BJ (cell line): ENCODE results near the gene ST13. TPM values are rescaled to one million over a fixed set of nuclear protein-coding genes. Genes with fewer than 3 reads are reported as not detected.

ENCODE experiments used
- CTCF ChIA-PET: fragments of 350-600 bp; formaldehyde crosslinking; extraction: SDS; loops from one replicate; lab custom pipeline; 2021; ENCODE audit warnings: antibody characterized with exemption, inconsistent platforms; lab: Yijun Ruan, JAX
- POLR2A ChIA-PET: fragments of 300-600 bp; sonication (Branson Sonifier 250); formaldehyde crosslinking; extraction: SDS; loops from one replicate; lab custom pipeline; 2021; ENCODE audit warnings: antibody characterized with exemption; lab: Charles Lee
- DNase-seq: peaks from one replicate; pipeline ENCODE4 v3.0.0-alpha.2; 2011; ENCODE audit warnings: low read depth
- H3K27me3 ChIP-seq: 2 replicates; pipeline ENCODE4 v1.6.0; 2011; ENCODE audit warnings: low read length; ENCODE audit not compliant: control insufficient read depth, insufficient read depth
- H3K36me3 ChIP-seq: 2 replicates; pipeline ENCODE4 v1.5.1; 2011; ENCODE audit warnings: low read length; ENCODE audit not compliant: control insufficient read depth, insufficient read depth
- H3K4me3 ChIP-seq: 2 replicates; pipeline ENCODE4 v1.5.1; 2011; ENCODE audit warnings: low read depth, mild to moderate bottlenecking, control low read depth, low read length
- CTCF ChIP-seq: IDR thresholded peaks from 2 replicates; pipeline ENCODE4 v1.5.1; 2011; ENCODE audit warnings: low read depth, mild to moderate bottlenecking, control low read depth, inconsistent platforms, low read length, moderate library complexity; ENCODE audit not compliant: insufficient read depth
- polyA plus RNA-seq: library from polyadenylated mRNA; depleted of rRNA; stranded (reverse); fragments of >200 nt; gene quantifications from 2 replicates; pipeline ENCODE4 v1.2.3, GENCODE V29; 2011

The ST13 gene
- polyA plus RNA-seq, 1 experiment, result 90.7 TPM

DNA sequence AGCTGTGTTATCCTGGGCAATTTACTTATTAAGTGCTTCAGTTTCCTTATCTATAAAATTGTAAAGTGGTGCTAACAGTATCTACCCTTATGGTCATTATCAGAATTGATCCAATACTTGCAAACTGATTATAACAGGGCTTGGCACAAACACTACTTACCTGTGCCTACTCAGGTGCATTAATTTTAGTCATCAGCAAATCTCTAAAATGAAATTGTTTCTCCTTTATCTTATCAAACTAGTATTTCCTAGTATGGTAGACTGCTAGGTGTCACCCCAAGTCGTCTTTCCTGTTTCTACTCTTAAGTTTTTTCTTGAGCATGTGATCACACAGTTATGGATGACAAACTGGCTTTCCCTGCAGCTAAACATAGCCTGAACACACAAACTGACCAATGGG, 33.0 kb downstream of the ST13 start:
- no peaks in the 10 kb centered on the region for H3K27me3 ChIP-seq
- TF ChIP-seq CTCF, result no peak
- DNase-seq, result no peak
- ChIA-PET POLR2A (no interaction called here), CTCF (interaction anchor here (2.8 kb wide), 1 partner anchor 140 kb away, joined by 7 read pairs; no protein-coding TSS in a partner anchor)
- H3K4me3 ChIP-seq, result no peak overlapping the region
- peaks cover 2% of the 10 kb centered on the region; the same call in 1 of the 2 replicates for H3K36me3 ChIP-seq

DNA sequence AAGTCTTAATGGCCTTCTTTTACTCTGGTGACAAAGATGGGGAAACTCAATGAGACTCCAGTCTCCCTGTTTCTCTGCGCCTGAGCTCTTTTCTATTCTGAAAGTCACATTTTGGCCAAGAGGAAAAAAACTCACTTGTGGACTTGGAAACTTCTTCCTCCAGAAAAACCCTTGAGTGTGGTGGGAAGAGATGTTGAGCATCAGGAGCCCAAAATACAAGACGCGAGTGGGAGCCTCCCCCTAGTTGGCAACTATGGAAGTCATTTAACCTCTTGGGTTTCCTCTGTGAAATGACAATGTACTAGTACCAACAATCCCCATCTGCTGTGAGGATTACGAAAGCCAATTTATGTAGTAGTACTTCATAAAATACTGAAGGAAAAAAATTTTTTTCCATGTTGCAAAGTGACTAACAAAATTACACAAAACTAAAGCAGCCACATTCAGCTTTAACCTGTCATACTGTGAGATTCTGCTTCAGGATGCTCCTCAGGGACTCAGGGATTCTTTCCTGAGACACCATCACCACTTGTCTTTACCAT, 36.8 kb downstream of the ST13 start:
- ChIA-PET CTCF (interaction anchor here (2.1 kb wide), 1 partner anchor 11 kb away, joined by 8 read pairs; no protein-coding TSS in a partner anchor), POLR2A (no interaction called here)
- no peak for TF ChIP-seq CTCF
- Histone ChIP-seq H3K27me3 (no peaks in the 10 kb centered on the region), H3K36me3 (no peaks in the 10 kb centered on the region; the same call in 1 of the 2 replicates), H3K4me3 (peak overlapping the region; percentile 100)
- DNase-seq, result no peak

- H3K4me3 ChIP-seq, result peak within 1 kb of the TSS; percentile 100
- CTCF ChIA-PET, result interaction anchor here (2.1 kb wide), 1 partner anchor 12 kb away, joined by 8 read pairs; no protein-coding TSS in a partner anchor
- no peaks in the 10 kb centered on the region; the same call in 1 of the 2 replicates for H3K36me3 ChIP-seq
- no peaks in the 10 kb centered on the region for H3K27me3 ChIP-seq
- DNase-seq, result no peak
- POLR2A ChIA-PET, result interaction anchor here (0.6 kb wide), 2 partner anchors 15 to 98 kb away, joined by 3 to 4 read pairs; no protein-coding TSS in a partner anchor
- peak; percentile 67 for TF ChIP-seq CTCF
Measured at GRCh38 chr22:40818747-40819598, 37.5 kb downstream of the ST13 start, which contains the start of gene SLC25A17. Gene SLC25A17, minus strand, starts transcription at chr22:40819346. Its CDS starts 98 bp downstream, at chr22:40819248.

DNA sequence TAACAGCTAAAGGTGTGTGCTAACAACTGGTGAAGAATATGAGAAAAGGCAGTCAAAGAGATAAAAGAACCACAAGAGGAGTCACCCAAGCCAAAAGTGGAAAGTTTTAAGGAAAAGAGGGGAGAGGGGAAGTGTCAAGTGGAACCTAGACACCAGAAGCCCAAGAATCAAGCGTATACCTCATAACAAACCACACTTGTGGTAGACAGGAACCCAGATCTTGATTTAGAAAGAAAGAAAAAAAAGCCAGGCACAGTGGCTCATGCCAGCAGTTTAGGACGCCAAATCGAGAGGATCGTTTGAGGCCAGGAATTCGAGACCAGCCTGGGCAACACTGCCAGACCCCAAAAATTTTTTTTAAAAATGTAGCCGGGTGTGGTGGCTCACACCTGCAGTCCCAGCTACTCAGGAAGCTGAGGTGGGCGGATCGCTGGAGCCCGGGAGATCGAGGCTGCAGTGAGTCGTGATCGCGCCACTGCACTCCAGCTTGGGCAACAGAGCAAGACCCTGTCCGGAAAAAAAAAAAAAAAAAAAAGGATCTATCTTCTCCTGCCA, 38.2 kb downstream of the ST13 start:
- no peak for DNase-seq
- CTCF ChIA-PET, result no interaction called here

More for the DNA sequence above, 38.2 kb downstream of the ST13 start:
- POLR2A ChIA-PET, result no interaction called here
- no peak for TF ChIP-seq CTCF
- H3K36me3 ChIP-seq, result no peaks in the 10 kb centered on the region; the same call in 1 of the 2 replicates
- H3K27me3 ChIP-seq, result no peaks in the 10 kb centered on the region
- H3K4me3 ChIP-seq, result peak overlapping the region; percentile 100
